ENCODE measurements around the gene ADRB2.
"Not testable (repeated sequence)": the region's sequence is repeated elsewhere in the genome, so short reads cannot be mapped to it uniquely, and the experiment has no call there.

Gene ADRB2

GRCh38 chr5:148856424-148856823 is 30.0 kb downstream of the ADRB2 start:
- no peak for DNase-seq

- no peak for DNase-seq
These were observed 31.1 kb downstream of the ADRB2 start for GRCh38 chr5:148857474-148857873.

GRCh38 chr5:148858106-148858505 is 31.7 kb downstream of the ADRB2 start:
- DNase-seq = no peak

GRCh38 chr5:148858547-148858946 is 32.1 kb downstream of the ADRB2 start:
- DNase-seq = no peak

GRCh38 chr5:148859703-148860102 is 33.3 kb downstream of the ADRB2 start:
- no peak for DNase-seq

- no peak for DNase-seq
These were observed 34.2 kb downstream of the ADRB2 start for GRCh38 chr5:148860599-148860998.

GRCh38 chr5:148861088-148861487 is 34.7 kb downstream of the ADRB2 start:
- DNase-seq = no peak

- no peak for DNase-seq
These were observed 35.3 kb downstream of the ADRB2 start for GRCh38 chr5:148861696-148862095.

- DNase-seq = no peak
These were observed 37.9 kb downstream of the ADRB2 start for GRCh38 chr5:148864113-148864841.

- no peak for DNase-seq
These were observed 39.6 kb downstream of the ADRB2 start for GRCh38 chr5:148866024-148866423.

- DNase-seq = no peak
These were observed 46.7 kb downstream of the ADRB2 start for GRCh38 chr5:148873120-148873519.

- DNase-seq = no peak
These were observed 47.5 kb downstream of the ADRB2 start for GRCh38 chr5:148873690-148874485.

GRCh38 chr5:148875205-148875875 is 48.9 kb downstream of the ADRB2 start:
- no peak for DNase-seq

GRCh38 chr5:148877436-148877835 is 51.0 kb downstream of the ADRB2 start:
- not testable (repeated sequence) for DNase-seq
